ENCODE measurements around the gene DAB2IP.

DNA sequence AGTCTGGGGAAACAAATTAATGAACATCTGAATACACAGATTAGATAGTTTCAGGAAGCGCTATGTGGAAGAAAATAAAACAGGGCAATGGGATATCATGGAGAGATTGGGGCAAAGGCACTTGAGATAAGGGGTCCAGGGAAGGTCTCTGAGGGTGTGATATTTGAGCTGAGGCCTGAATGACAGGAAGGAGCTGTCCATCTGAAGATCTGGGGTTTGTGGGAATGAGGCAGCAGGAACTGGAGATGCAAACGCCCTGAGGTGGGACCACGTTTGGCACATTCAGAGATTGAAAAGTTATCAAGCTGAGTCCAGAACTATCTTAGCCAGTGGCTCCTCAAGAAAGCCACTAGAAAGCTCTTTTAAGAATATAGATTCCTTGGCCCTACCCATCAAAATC, 8.7 kb upstream of the DAB2IP start:
- TF ChIP-seq, protein P1, sequence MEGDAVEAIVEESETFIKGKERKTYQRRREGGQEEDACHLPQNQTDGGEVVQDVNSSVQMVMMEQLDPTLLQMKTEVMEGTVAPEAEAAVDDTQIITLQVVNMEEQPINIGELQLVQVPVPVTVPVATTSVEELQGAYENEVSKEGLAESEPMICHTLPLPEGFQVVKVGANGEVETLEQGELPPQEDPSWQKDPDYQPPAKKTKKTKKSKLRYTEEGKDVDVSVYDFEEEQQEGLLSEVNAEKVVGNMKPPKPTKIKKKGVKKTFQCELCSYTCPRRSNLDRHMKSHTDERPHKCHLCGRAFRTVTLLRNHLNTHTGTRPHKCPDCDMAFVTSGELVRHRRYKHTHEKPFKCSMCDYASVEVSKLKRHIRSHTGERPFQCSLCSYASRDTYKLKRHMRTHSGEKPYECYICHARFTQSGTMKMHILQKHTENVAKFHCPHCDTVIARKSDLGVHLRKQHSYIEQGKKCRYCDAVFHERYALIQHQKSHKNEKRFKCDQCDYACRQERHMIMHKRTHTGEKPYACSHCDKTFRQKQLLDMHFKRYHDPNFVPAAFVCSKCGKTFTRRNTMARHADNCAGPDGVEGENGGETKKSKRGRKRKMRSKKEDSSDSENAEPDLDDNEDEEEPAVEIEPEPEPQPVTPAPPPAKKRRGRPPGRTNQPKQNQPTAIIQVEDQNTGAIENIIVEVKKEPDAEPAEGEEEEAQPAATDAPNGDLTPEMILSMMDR (IDR thresholded peaks at IDR 0.05) = no peak
- TF ChIP-seq POLR2A (IDR thresholded peaks at IDR 0.05) = no peak
- TF ChIP-seq POLR2AphosphoS5 (IDR thresholded peaks at IDR 0.05) = no peak

Measured in upper lobe of left lung (tissue), 4 donors.